AG09309 (cell line): Measurements from ENCODE around the gene MKI67.

ENCODE experiments used
- DNase-seq: peaks from one replicate; pipeline ENCODE4 v3.0.0-alpha.2; 2010; ENCODE audit warnings: low read depth
- H3K4me3 ChIP-seq: 2 replicates; pipeline ENCODE4 v1.5.1; 2011; ENCODE audit warnings: mild to moderate bottlenecking, low read depth, low read length, moderate library complexity; ENCODE audit not compliant: control insufficient read depth
- TF ChIP-seq, protein P1 (sequence below): IDR thresholded peaks from 2 replicates; pipeline ENCODE4 v1.5.1; 2011; ENCODE audit warnings: mild to moderate bottlenecking, low read depth, low read length, inconsistent platforms; ENCODE audit not compliant: insufficient read depth, control insufficient read depth; ENCODE audit errors: missing control alignments

MKI67 gene

DNA sequence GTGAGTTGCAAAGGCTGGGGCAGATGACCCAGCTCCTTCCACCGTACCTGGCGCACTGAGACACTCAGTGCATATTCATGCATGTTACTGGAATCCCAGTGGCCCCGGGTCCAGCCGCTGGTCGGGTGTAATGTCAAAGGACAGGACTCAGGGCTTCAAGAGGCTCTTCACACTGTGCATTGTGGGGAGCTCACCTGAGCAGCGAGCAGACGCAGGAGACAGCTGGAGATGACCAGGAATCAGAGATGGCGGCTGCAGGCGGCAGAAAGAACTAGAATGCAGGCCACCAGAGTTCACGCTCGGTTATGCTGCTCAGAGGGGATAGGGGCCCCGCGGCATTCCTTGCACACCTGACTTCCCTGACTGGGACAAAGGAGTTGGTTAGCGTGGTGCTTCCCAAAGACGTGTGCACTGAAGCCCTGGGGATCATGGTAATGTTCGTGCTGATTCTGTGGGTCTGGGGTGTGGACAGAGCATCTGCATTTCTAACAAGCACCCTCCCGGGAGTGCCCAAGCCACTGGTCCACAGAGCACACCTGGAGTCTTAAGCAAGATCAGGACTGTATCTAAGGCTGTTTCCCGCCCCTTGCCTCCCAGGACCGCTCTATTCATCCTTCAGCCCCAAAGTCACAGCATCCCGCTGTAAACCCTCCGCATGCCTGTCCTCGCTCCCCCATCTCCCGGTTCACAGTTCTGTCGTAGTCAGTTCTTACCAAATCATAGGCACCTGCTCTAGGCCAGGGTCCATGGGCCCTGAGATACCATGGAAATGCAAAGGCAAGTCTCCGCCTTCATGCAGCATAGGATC lies 71.0 kb downstream of the MKI67 start:
- no peak for DNase-seq
- TF ChIP-seq, protein P1, sequence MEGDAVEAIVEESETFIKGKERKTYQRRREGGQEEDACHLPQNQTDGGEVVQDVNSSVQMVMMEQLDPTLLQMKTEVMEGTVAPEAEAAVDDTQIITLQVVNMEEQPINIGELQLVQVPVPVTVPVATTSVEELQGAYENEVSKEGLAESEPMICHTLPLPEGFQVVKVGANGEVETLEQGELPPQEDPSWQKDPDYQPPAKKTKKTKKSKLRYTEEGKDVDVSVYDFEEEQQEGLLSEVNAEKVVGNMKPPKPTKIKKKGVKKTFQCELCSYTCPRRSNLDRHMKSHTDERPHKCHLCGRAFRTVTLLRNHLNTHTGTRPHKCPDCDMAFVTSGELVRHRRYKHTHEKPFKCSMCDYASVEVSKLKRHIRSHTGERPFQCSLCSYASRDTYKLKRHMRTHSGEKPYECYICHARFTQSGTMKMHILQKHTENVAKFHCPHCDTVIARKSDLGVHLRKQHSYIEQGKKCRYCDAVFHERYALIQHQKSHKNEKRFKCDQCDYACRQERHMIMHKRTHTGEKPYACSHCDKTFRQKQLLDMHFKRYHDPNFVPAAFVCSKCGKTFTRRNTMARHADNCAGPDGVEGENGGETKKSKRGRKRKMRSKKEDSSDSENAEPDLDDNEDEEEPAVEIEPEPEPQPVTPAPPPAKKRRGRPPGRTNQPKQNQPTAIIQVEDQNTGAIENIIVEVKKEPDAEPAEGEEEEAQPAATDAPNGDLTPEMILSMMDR: no peak
- no peak overlapping the region for H3K4me3 ChIP-seq

- TF ChIP-seq, protein P1: no peak
- DNase-seq: no peak
- H3K4me3 ChIP-seq: no peak overlapping the region
Measured at GRCh38 chr10:128054163-128054970, 71.9 kb downstream of the MKI67 start.

DNA sequence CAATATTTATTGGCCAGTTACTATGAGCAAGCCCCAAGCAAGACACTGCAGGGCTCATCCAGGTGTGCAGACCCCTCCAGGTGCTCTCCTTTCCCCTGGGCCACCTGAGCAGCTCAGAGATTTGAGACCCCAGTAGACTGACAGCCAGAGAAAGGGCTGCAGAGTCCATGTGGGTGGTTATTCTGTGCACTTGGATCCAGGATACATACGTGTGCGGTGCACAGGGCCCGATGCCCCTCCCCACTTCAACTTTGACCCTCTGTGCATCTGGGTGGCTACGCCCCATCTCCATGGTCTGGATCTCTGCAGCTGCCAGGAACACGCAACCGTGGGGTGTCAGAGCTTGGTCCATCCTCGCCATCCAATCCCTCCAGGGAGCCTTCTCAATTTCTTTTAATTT lies 72.9 kb downstream of the MKI67 start:
- no peak overlapping the region for H3K4me3 ChIP-seq
- TF ChIP-seq, protein P1: no peak
- DNase-seq: no peak

GRCh38 chr10:128052696-128053095 lies 73.5 kb downstream of the MKI67 start:
- TF ChIP-seq, protein P1: no peak
- H3K4me3 ChIP-seq: no peak overlapping the region
- no peak for DNase-seq

GRCh38 chr10:128051548-128051947 lies 74.7 kb downstream of the MKI67 start:
- no peak for DNase-seq
- TF ChIP-seq, protein P1: no peak
- no peak overlapping the region for H3K4me3 ChIP-seq

- DNase-seq: no peak
- no peak overlapping the region for H3K4me3 ChIP-seq
- TF ChIP-seq, protein P1: no peak
Measured at GRCh38 chr10:128050936-128051335, 75.3 kb downstream of the MKI67 start.
